Measurements from ENCODE around the gene CFAP20DC. TPM values are rescaled to one million over a fixed set of nuclear protein-coding genes. Genes with fewer than 3 reads are reported as not detected.

CFAP20DC gene
- total and polyA plus RNA-seq, 4 experiments from 2014 or later = 0.07 to 0.50 (median 0.26) TPM

DNA sequence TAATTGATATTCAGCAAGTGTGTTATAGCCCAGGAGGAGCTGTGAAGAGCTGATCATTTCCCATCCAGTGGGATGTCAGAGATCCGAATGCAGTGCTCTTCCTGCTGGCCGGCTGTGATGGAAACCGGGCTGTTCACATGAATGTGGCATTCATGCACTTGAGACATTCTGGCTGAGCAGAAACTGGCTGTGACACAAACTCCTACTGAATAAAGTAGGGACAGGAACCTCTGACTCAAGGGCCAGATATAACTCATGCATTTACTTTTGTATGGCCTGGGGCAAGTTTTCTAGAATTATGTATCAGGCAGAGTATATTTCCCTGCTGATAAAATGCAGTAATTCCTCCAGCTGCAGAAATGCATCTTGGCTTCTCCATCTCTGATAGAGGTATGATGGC, 299.9 kb downstream of the CFAP20DC start:
- Histone ChIP-seq H3K27me3 (ENCODE audit: insufficient read depth, low read length) (no peaks in the 10 kb centered on the region), H3K4me3 (ENCODE audit: low read length in 2 of 2) (no peak overlapping the region), H3K9me3 (ENCODE audit: control insufficient read depth in 1 of 2, low read length in 2 of 2) (no peaks in the 10 kb centered on the region), H3K36me3 (ENCODE audit: insufficient read depth, low read length) (no peaks in the 10 kb centered on the region), H3K27ac (ENCODE audit: low read depth, low read length) (no peak overlapping the region), H3K4me1 (ENCODE audit: insufficient read depth, low read length) (no peaks in the 10 kb centered on the region)
- Mint-ChIP-seq H3K9me3 (no peaks in the 10 kb centered on the region), H3K4me3 (no peak overlapping the region), H3K27ac (no peak overlapping the region), H3K27me3 (no peaks in the 10 kb centered on the region), H3K4me1 (no peaks in the 10 kb centered on the region), H3K36me3 (no peaks in the 10 kb centered on the region)
- intact Hi-C loops (cut with micrococcal nuclease) = no loop called here
- no peak for DNase-seq
- CTCF ChIA-PET (ENCODE audit: partially characterized antibody) = no interaction called here
- POLR2A ChIA-PET (ENCODE audit: partially characterized antibody) = no interaction called here

DNA sequence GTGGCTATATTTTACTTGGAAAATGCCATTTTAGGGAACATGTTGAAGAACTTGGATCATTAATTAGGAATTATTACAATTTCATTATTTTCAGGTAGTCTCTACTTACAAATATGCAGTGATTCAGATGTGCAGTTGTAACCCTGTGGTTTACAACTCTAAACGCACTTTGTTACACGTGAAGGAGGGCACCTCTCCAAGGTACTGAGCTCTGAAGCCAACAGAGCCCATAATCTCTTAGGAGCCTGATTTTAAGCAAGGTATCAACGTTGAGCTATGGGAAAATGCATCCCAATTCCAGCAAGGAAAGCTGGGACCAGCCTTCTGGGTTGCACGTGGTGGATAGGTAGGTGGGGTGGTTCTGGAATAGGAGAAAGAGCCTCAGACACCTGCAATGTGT, 301.8 kb downstream of the CFAP20DC start:
- ChIA-PET CTCF (ENCODE audit: partially characterized antibody) (no interaction called here), POLR2A (ENCODE audit: partially characterized antibody) (no interaction called here)
- no peak for DNase-seq
- H3K36me3 Mint-ChIP-seq = no peaks in the 10 kb centered on the region
- H3K27me3 ChIP-seq (ENCODE audit: insufficient read depth, low read length) = no peaks in the 10 kb centered on the region
- no peaks in the 10 kb centered on the region for H3K4me1 ChIP-seq (ENCODE audit: insufficient read depth, low read length)
- no peaks in the 10 kb centered on the region for H3K27me3 Mint-ChIP-seq
- intact Hi-C loops (cut with micrococcal nuclease) = no loop called here
- H3K4me3 Mint-ChIP-seq = no peak overlapping the region
- H3K4me3 ChIP-seq (ENCODE audit: low read length in 2 of 2) = no peak overlapping the region
- no peak overlapping the region for H3K27ac ChIP-seq (ENCODE audit: low read depth, low read length)
- H3K9me3 Mint-ChIP-seq = peaks cover 0 to 1% (median 0%) of the 10 kb centered on the region in 8 donors
- H3K9me3 ChIP-seq (ENCODE audit: control insufficient read depth in 1 of 2, low read length in 2 of 2) = no peaks in the 10 kb centered on the region
- H3K36me3 ChIP-seq (ENCODE audit: insufficient read depth, low read length) = no peaks in the 10 kb centered on the region
- H3K27ac Mint-ChIP-seq = no peak overlapping the region
- no peaks in the 10 kb centered on the region for H3K4me1 Mint-ChIP-seq

DNA sequence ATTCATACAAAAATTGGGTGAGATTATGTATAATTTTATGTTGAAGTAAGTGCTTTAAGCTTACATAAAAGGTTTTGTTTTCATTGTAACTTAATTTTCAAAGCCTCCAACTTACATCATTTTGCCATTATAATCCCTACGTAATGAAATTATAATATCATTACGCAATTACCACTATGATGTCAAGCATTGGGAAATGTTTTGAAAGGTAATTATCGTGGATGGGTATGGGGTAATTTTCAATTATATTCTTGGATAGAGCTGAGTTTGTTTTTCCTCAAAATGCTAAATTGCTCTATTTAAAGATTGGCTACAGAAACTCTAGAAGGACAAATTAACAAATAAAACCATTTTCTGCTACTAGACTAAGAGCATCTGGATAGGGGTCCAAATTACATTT, 303.1 kb downstream of the CFAP20DC start:
- ChIA-PET POLR2A (ENCODE audit: partially characterized antibody) (no interaction called here), CTCF (ENCODE audit: partially characterized antibody) (no interaction called here)
- peaks cover 0 to 1% (median 0%) of the 10 kb centered on the region in 8 donors for H3K9me3 Mint-ChIP-seq

DNA sequence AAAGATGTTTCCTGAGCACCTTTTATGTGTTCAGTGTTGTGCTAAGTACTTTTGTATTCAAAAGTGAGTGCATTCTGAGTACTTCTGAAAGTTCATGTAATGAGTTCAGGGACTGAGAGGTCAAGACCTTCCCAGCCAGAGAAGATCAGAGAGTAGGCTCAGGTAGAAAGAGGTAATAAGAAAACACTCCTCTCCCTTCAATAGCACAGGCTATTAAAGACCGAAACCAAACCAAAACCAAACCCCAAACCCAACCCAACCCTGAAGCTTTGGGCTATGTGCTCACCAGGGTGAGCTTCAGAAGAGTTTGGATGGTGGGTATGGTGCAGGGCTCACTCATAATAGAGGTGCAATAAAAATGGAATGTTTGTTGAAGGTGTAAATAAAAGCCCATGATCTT, 306.5 kb downstream of the CFAP20DC start:
- no peak for DNase-seq
- CTCF ChIA-PET (ENCODE audit: partially characterized antibody) = no interaction called here
- Histone ChIP-seq H3K9me3 (ENCODE audit: control insufficient read depth in 1 of 2, low read length in 2 of 2) (no peaks in the 10 kb centered on the region), H3K27ac (ENCODE audit: low read depth, low read length) (no peak overlapping the region), H3K27me3 (ENCODE audit: insufficient read depth, low read length) (no peaks in the 10 kb centered on the region), H3K4me3 (ENCODE audit: low read length in 2 of 2) (no peak overlapping the region), H3K36me3 (ENCODE audit: insufficient read depth, low read length) (no peaks in the 10 kb centered on the region), H3K4me1 (ENCODE audit: insufficient read depth, low read length) (no peaks in the 10 kb centered on the region)
- H3K9me3 Mint-ChIP-seq = peaks cover 0 to 5% (median 0%) of the 10 kb centered on the region in 8 donors
- intact Hi-C loops (cut with micrococcal nuclease) = no loop called here
- H3K36me3 Mint-ChIP-seq = no peaks in the 10 kb centered on the region
- no peak overlapping the region for H3K4me3 Mint-ChIP-seq
- H3K4me1 Mint-ChIP-seq = no peaks in the 10 kb centered on the region
- POLR2A ChIA-PET (ENCODE audit: partially characterized antibody) = no interaction called here
- H3K27me3 Mint-ChIP-seq = peaks cover 0 to 2% of the 10 kb centered on the region in 2 donors
- no peak overlapping the region for H3K27ac Mint-ChIP-seq

More for the DNA sequence above, 303.1 kb downstream of the CFAP20DC start:
- H3K9me3 ChIP-seq (ENCODE audit: control insufficient read depth in 1 of 2, low read length in 2 of 2) = no peaks in the 10 kb centered on the region
- intact Hi-C loops (cut with micrococcal nuclease) = no loop called here
- H3K4me1 ChIP-seq (ENCODE audit: insufficient read depth, low read length) = no peaks in the 10 kb centered on the region
- Mint-ChIP-seq H3K27me3 (no peaks in the 10 kb centered on the region), H3K4me3 (no peak overlapping the region), H3K27ac (no peak overlapping the region), H3K4me1 (no peaks in the 10 kb centered on the region), H3K36me3 (no peaks in the 10 kb centered on the region)
- H3K27ac ChIP-seq (ENCODE audit: low read depth, low read length) = no peak overlapping the region
- no peaks in the 10 kb centered on the region for H3K27me3 ChIP-seq (ENCODE audit: insufficient read depth, low read length)
- H3K4me3 ChIP-seq (ENCODE audit: low read length in 2 of 2) = no peak overlapping the region
- H3K36me3 ChIP-seq (ENCODE audit: insufficient read depth, low read length) = no peaks in the 10 kb centered on the region
- no peak for DNase-seq

DNA sequence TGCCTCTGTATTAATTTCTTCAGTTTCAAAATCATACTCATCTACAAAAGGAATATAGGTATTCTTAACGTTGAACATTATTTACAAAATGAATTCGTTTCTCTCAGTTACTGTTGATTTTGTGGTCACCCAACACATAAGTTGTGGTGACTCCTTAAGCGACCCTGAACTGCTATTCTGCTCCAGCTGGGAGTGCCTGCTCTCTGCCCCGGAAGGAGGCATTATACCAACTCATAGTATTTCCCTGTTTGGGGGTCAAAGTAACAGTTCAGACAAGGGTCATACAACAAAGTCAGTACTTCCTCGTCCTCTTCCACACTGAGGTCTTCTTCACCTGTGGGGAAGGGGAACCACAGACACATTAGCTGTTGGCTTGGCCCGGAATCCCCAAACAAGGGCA, 307.6 kb downstream of the CFAP20DC start:
- Histone ChIP-seq H3K27ac (ENCODE audit: low read depth, low read length) (no peak overlapping the region), H3K27me3 (ENCODE audit: insufficient read depth, low read length) (no peaks in the 10 kb centered on the region), H3K4me3 (ENCODE audit: low read length in 2 of 2) (no peak overlapping the region), H3K36me3 (ENCODE audit: insufficient read depth, low read length) (no peaks in the 10 kb centered on the region), H3K4me1 (ENCODE audit: insufficient read depth, low read length) (no peaks in the 10 kb centered on the region), H3K9me3 (ENCODE audit: control insufficient read depth in 1 of 2, low read length in 2 of 2) (no peaks in the 10 kb centered on the region)
- no peak for DNase-seq
- intact Hi-C loops (cut with micrococcal nuclease) = no loop called here
- peaks cover 0 to 5% (median 0%) of the 10 kb centered on the region in 8 donors for H3K9me3 Mint-ChIP-seq
- no peak overlapping the region for H3K4me3 Mint-ChIP-seq
- ChIA-PET CTCF (ENCODE audit: partially characterized antibody) (no interaction called here), POLR2A (ENCODE audit: partially characterized antibody) (no interaction called here)
- H3K27ac Mint-ChIP-seq = no peak overlapping the region
- H3K36me3 Mint-ChIP-seq = no peaks in the 10 kb centered on the region
- H3K4me1 Mint-ChIP-seq = no peaks in the 10 kb centered on the region
- H3K27me3 Mint-ChIP-seq = peaks cover 0 to 2% of the 10 kb centered on the region in 2 donors

DNA sequence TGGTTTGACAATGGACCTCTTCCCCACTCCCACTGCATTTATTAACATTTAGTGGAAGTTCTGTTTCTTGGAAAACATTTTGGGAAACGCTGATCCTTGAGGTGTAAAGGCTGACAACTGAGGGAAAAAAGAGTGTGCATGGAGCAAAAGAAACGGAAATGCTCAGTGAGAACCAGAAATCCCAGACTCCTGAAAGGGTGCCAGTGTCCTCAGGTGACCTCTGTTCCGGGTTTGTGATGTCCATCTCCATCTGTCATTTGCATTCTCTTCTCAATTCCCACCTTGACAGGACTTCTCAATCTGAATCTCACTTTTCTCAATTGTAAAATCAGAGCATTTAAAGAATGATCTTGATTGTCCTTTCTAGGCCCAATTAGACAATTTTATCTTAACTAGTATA, 312.2 kb downstream of the CFAP20DC start:
- Mint-ChIP-seq H3K27me3 (peaks cover 2 to 4% of the 10 kb centered on the region in 2 donors), H3K4me1 (no peaks in the 10 kb centered on the region), H3K9me3 (peaks cover 0 to 5% (median 0%) of the 10 kb centered on the region in 8 donors), H3K36me3 (no peaks in the 10 kb centered on the region), H3K4me3 (no peak overlapping the region), H3K27ac (no peak overlapping the region)
- Histone ChIP-seq H3K9me3 (ENCODE audit: control insufficient read depth in 1 of 2, low read length in 2 of 2) (no peaks in the 10 kb centered on the region), H3K4me1 (ENCODE audit: insufficient read depth, low read length) (no peaks in the 10 kb centered on the region), H3K36me3 (ENCODE audit: insufficient read depth, low read length) (no peaks in the 10 kb centered on the region), H3K27me3 (ENCODE audit: insufficient read depth, low read length) (no peaks in the 10 kb centered on the region), H3K27ac (ENCODE audit: low read depth, low read length) (no peak overlapping the region), H3K4me3 (ENCODE audit: low read length in 2 of 2) (no peak overlapping the region)
- POLR2A ChIA-PET (ENCODE audit: partially characterized antibody) = no interaction called here
- no peak for DNase-seq
- intact Hi-C loops (cut with micrococcal nuclease) = no loop called here
- CTCF ChIA-PET (ENCODE audit: partially characterized antibody) = no interaction called here

DNA sequence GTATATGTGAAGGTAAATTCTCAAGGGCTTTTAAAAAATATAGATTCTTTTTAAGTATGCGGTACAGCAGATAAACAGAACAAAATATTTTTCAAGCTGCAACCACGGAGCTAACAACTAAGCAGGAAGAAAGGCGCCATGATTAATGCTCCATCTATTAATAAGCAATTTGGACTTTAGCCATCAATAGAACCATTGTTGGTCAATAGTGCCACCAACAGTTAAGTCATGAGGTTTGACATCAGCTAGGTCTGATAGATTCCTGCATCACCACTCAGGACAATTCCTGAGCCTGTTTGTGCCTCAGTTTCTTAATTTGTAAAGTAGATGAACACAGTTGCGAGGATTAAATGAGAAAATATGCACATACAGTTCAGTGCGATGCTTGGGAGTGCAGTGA, 318.2 kb downstream of the CFAP20DC start:
- no peak overlapping the region for H3K27ac ChIP-seq (ENCODE audit: low read depth, low read length)
- ChIA-PET CTCF (ENCODE audit: partially characterized antibody) (no interaction called here), POLR2A (ENCODE audit: partially characterized antibody) (no interaction called here)
- H3K27ac Mint-ChIP-seq = no peak overlapping the region
- peaks cover 0 to 4% of the 10 kb centered on the region in 2 donors for H3K27me3 Mint-ChIP-seq
- no peaks in the 10 kb centered on the region for H3K4me1 Mint-ChIP-seq
- no peak for DNase-seq
- H3K4me3 ChIP-seq (ENCODE audit: low read length in 2 of 2) = no peak overlapping the region
- no peaks in the 10 kb centered on the region for H3K9me3 ChIP-seq (ENCODE audit: control insufficient read depth in 1 of 2, low read length in 2 of 2)
- no peaks in the 10 kb centered on the region for H3K4me1 ChIP-seq (ENCODE audit: insufficient read depth, low read length)
- H3K36me3 Mint-ChIP-seq = no peaks in the 10 kb centered on the region
- no peaks in the 10 kb centered on the region for H3K36me3 ChIP-seq (ENCODE audit: insufficient read depth, low read length)
- no peak overlapping the region for H3K4me3 Mint-ChIP-seq
- peaks cover 0 to 5% (median 0%) of the 10 kb centered on the region in 8 donors for H3K9me3 Mint-ChIP-seq
- intact Hi-C loops (cut with micrococcal nuclease) = no loop called here
- H3K27me3 ChIP-seq (ENCODE audit: insufficient read depth, low read length) = no peaks in the 10 kb centered on the region

DNA sequence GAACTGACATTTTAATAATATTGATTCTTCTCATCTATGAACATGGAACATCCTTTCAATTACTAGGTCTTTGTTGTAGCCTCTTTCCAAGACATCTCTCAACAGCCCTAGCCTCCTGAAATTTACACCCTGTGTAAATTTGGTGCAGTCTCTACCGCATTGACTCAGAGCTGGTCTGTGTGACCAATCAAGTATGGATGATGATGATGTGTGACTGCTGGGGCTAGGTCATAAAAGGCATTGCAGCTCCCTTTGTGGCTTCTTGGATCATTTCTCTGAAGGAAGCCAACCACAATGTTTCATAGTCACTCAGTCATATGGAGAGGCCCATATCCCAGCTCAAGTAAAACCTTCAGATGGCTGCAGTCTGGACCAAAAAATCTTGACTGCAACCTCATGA, 321.1 kb downstream of the CFAP20DC start:
- H3K9me3 ChIP-seq (ENCODE audit: control insufficient read depth in 1 of 2, low read length in 2 of 2) = no peaks in the 10 kb centered on the region
- no peaks in the 10 kb centered on the region for H3K4me1 ChIP-seq (ENCODE audit: insufficient read depth, low read length)
- H3K27me3 ChIP-seq (ENCODE audit: insufficient read depth, low read length) = no peaks in the 10 kb centered on the region
- H3K4me3 ChIP-seq (ENCODE audit: low read length in 2 of 2) = no peak overlapping the region
- CTCF ChIA-PET (ENCODE audit: partially characterized antibody) = no interaction called here
- no peaks in the 10 kb centered on the region for H3K27me3 Mint-ChIP-seq
- POLR2A ChIA-PET (ENCODE audit: partially characterized antibody) = no interaction called here
- no peaks in the 10 kb centered on the region for H3K4me1 Mint-ChIP-seq
- no peak overlapping the region for H3K27ac ChIP-seq (ENCODE audit: low read depth, low read length)
- intact Hi-C loops (cut with micrococcal nuclease) = no loop called here
- H3K27ac Mint-ChIP-seq = no peak overlapping the region
- H3K4me3 Mint-ChIP-seq = no peak overlapping the region
- no peaks in the 10 kb centered on the region for H3K36me3 ChIP-seq (ENCODE audit: insufficient read depth, low read length)
- no peak for DNase-seq
- H3K9me3 Mint-ChIP-seq = peaks cover 0 to 2% (median 0%) of the 10 kb centered on the region in 8 donors
- H3K36me3 Mint-ChIP-seq = no peaks in the 10 kb centered on the region
